MG63 (cell line): ENCODE results near the gene ABHD15. TPM values are rescaled to one million over a fixed set of nuclear protein-coding genes. Genes with fewer than 3 reads are reported as not detected.
"Not testable (repeated sequence)": the region's sequence is repeated elsewhere in the genome, so short reads cannot be mapped to it uniquely, and the experiment has no call there.

Experiments
- DNase-seq: peaks from one replicate; pipeline ENCODE4 v3.0.0-alpha.2; 2020
- H3K27me3 ChIP-seq: fragments of 250-450 bp; sonication (Bioruptor Pico); 2 replicates; pipeline ENCODE4 v1.5.1; 2020; ENCODE audit warnings: mild to moderate bottlenecking, moderate library complexity
- H3K36me3 ChIP-seq: fragments of 250-450 bp; sonication (Bioruptor Pico); 2 replicates; pipeline ENCODE4 v1.5.1; 2020; ENCODE audit warnings: mild to moderate bottlenecking, moderate library complexity
- H3K4me3 ChIP-seq: fragments of 250-450 bp; sonication (Bioruptor Pico); 2 replicates; pipeline ENCODE4 v1.5.1; 2020; ENCODE audit warnings: mild to moderate bottlenecking, moderate library complexity
- H3K9me3 ChIP-seq: fragments of 250-450 bp; sonication (Bioruptor Pico); 2 replicates; pipeline ENCODE4 v1.5.1; 2020; ENCODE audit warnings: mild to moderate bottlenecking, moderate library complexity
- total RNA-seq: library from RNA; depleted of rRNA; stranded (reverse); fragments of >200 nt; shearing (Covaris generic); gene quantifications from 2 replicates; pipeline ENCODE4 v1.2.3, GENCODE V29; 2014; ENCODE audit warnings: low replicate concordance

Gene ABHD15
- total RNA-seq, 1 experiment from 2014 or later, result 8.9 TPM

DNA sequence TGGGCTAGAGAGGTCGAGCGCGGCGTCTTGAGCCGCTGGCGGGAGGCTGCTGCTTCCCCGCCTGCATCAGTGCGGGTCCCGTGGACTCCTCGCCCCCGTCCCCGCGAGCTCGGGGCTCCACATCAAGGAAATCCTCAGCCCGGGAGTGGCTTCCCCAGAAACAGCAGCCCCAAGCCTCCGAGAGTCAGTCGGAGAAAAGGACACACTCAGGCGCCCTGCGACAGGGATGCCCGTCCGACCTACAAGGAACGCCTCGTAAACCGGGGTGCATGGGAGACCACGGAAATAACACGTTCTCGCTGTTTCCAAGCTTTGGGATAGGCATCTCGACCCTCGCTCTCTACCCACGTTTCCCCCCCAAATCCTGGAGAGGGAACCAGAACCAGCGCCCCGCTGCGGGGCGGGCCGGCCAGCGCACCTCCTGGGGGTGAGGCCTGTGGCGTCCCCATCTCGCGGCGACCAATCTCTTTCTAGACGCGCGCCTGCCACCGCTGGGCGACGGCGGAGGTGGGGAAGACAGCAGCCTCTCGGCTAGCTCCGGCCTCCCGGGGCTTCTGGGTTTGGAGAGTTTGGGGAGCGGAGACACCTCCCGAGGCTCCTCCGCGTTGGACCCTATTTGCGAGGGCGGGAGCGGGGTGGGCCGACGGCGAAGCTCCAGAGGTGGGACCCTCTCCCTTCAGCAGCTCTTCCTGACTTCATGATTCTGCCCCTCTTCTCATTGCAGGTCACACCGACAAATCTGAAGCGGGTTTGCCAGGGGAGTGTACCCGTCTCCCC lies 905 bp upstream of the ABHD15 start:
- no peaks in the 10 kb centered on the region for H3K27me3 ChIP-seq
- H3K4me3 ChIP-seq, result peak overlapping the region; percentile 64
- H3K36me3 ChIP-seq, result no peaks in the 10 kb centered on the region
- peak; percentile 67 for DNase-seq
- no peaks in the 10 kb centered on the region for H3K9me3 ChIP-seq

DNA sequence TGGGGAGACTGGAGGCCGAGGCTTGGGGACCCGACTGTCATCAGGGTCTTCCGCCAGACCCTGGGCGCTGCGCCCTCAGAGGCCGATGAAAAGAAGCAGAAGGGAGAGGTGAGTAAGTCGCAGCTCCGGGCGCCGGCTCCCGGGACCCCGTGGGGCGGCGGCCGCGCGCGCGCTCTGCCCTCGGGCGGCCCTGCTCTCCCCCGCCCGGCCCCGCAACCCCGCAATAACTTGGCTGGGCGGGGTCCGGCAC lies 392 bp upstream of the ABHD15 start:
- Histone ChIP-seq H3K27me3 (no peaks in the 10 kb centered on the region), H3K4me3 (peak overlapping the region; percentile 64), H3K9me3 (no peaks in the 10 kb centered on the region), H3K36me3 (no peaks in the 10 kb centered on the region)
- peak; percentile 41 for DNase-seq

DNA sequence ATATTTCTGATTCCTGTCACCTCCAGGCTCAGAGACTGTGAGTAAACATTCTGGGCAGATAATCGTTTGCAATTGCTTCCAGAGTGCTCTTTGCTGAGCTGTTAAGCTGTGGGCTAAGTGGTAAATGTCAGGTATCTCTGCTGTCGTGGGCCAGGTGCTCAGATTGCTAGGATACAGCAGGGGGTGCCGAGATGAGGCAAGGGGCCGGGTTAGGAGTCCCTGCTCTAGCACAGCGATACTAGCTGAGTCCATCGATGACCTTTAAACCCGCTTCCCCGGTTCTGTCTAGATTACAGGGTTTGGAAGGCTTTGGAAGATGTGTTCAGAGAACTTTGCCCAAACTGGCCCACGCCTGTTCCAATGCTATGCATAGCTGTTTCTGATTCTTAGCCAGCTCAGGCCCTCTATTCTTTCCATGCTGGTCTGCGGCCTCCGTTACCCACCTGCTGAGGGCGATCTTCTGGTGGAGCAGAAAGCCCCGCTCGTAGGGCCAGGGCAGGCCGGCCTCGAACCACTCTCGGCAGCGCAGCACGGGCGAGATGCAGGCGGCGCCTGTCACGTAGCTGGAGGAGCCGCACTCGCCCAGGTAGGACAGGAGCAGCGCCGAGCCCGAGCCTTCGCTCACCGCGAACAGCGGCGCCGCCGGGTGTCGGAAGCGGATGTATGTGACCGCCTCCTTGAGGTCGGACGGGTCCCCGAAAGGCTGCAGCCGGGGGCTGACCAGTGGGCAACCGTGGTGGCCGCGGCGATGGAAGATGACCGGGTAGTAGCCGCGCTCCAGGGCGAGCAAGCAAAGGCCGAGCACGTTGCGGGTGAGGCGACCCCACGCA lies 979 bp downstream of the ABHD15 start:
- H3K9me3 ChIP-seq, result no peaks in the 10 kb centered on the region
- no peak for DNase-seq
- H3K4me3 ChIP-seq, result peak overlapping the region; percentile 64
- H3K36me3 ChIP-seq, result no peaks in the 10 kb centered on the region
- no peaks in the 10 kb centered on the region for H3K27me3 ChIP-seq

DNA sequence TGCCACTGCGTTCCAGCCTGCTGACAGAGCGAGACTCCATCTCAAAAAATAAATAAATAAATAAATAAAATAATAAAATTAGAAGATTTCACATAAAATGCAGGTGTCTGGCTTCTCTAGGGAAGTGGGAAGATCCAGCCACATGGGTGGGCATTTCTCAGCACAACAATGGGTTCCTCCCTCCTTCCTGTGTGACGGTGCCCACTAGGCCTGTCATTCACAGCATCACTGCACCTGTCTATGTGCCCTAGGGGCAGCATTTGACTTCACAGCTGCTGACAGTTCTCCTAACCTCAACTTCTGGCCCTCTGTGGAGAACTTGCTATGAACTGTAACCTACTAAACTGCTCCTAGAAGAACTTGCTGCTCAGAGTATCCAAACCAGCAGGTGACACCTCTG lies 3.0 kb downstream of the ABHD15 start:
- H3K9me3 ChIP-seq, result no peaks in the 10 kb centered on the region
- no peak overlapping the region for H3K4me3 ChIP-seq
- H3K27me3 ChIP-seq, result no peaks in the 10 kb centered on the region
- no peaks in the 10 kb centered on the region for H3K36me3 ChIP-seq
- no peak for DNase-seq

DNA sequence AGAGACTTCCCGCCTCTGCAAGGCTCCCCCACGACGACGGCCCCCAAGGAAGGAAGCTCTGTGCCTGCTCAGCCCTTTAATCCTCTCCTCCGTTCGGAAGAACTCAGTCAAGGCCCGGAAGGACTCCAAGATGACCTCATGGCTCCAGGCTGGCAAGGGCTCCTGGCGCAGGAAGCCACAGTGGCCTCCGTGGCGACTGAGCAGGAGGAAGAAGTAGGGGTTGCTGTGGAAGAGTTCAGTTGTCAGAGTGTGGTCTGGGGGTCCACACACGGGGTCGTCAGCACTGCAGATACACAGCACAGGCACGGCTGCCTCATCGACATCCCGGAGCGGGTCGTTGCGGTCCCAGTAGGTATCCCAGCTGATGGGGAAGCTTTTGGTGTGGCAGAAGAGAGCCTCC lies 4.2 kb downstream of the ABHD15 start:
- no peaks in the 10 kb centered on the region for H3K36me3 ChIP-seq
- no peaks in the 10 kb centered on the region for H3K9me3 ChIP-seq
- no peaks in the 10 kb centered on the region for H3K27me3 ChIP-seq
- no peak overlapping the region for H3K4me3 ChIP-seq
- no peak for DNase-seq

DNA sequence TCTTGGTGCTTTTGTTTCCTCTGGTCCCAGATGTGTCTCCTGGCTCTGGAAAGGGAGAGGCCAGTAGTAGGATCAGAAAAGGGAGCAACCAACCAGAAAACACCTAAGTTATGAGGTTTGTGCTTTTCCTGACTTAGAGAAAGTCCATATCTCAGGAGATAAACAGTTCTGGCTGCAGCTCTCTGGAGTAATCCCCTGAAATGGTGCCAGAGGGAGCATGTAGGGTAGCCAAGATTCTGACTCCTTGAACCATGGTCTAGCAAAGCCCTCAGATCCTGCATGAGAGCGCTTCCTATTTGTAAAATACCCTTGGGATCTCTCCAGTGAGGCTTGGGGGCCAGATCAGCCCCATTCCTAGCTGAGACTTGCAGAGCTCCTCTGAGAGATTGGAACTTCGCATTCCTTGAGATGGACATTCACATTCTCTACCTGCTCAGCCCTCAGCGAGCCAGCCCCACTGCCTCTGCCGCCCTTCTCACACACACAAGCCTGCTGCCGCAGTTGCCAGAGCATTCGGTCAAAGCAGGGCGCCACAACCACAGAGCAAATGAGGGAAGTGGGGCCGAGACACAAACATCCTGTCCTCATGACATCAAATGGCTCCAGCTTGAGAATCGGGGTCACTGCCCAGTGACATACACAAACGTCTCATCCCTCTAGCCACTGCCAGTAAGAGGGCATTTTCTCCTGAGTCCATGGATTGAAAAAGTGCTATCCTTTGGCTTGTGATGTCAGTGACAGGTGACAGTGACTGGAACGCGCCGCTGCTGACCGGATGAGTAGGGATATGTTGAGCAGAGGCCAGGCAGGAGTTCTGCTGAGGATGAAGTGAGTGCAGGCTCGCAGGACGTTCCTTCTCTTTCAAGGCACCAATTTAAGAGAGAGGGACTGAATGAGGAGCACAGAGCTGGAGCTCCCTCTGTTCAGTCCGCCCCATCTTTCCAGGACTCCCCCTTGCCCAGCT lies 5.0 kb downstream of the ABHD15 start:
- Histone ChIP-seq H3K4me3 (no peak overlapping the region), H3K36me3 (no peaks in the 10 kb centered on the region), H3K27me3 (no peaks in the 10 kb centered on the region), H3K9me3 (no peaks in the 10 kb centered on the region)
- DNase-seq, result no peak

DNA sequence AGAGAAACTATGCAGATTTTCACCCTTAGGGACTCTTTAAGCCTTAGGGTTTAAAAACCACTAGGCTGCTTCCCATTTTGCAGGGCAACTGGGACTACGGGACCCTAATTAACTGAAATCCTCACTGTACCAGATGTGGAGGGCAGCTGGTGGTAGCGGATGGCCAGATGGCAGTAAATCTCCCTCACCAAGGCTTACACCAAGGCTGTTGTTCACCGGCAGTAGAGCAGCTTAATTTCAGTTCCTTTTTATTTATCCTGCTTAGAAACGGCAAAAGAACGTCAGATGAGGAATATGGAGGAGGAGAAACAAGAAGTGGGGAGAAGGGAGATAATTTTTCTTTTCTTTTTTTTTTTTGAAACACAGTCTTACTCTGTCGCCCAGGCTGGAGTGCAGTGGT lies 6.5 kb downstream of the ABHD15 start:
- H3K4me3 ChIP-seq, result no peak overlapping the region
- DNase-seq, result no peak
- no peaks in the 10 kb centered on the region for H3K27me3 ChIP-seq
- no peaks in the 10 kb centered on the region for H3K9me3 ChIP-seq
- no peaks in the 10 kb centered on the region for H3K36me3 ChIP-seq

DNA sequence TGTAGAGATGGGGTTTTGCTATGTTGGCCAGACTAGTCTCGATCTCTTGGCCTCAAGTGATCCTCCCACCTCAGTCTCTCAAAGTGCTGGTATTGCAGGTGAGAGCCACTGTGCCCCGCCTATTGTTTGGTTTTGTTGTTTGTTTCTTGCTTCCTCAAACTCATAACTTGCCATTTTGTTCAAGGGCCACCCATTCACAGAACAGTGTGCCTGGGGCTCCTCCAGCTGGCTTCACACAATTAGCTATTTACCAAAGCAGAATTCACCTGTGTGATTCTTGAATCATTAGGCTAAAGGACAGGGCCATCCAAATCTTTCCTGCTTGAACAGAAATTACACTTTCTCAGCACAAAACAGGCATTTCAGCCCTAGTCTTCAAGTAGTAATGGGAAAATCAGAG lies 7.2 kb downstream of the ABHD15 start:
- no peak for DNase-seq
- Histone ChIP-seq H3K36me3 (no peaks in the 10 kb centered on the region), H3K4me3 (no peak overlapping the region), H3K9me3 (no peaks in the 10 kb centered on the region), H3K27me3 (no peaks in the 10 kb centered on the region)

DNA sequence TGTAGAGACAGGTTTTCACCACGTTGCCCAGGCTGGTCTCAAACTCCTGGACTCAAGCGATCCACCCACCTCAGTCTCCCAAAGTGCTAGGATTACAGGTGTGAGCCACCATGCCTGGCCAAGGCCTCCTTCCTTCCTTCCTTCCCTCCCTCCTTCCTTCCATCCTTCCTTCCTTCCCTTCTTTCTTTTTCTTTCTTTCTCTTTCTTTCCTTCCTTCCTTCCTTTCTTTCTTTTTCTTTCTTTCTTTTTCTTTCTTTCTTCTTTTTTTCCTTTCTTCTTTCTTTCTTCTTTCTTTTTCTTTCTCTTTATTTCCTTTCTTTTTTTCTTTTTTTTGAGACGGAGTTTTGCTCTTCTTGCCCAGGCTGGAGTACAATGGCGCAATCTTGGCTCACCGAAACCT lies 8.7 kb downstream of the ABHD15 start:
- H3K9me3 ChIP-seq, H3K4me3 ChIP-seq, DNase-seq, H3K36me3 ChIP-seq, H3K27me3 ChIP-seq: not testable (repeated sequence)

DNA sequence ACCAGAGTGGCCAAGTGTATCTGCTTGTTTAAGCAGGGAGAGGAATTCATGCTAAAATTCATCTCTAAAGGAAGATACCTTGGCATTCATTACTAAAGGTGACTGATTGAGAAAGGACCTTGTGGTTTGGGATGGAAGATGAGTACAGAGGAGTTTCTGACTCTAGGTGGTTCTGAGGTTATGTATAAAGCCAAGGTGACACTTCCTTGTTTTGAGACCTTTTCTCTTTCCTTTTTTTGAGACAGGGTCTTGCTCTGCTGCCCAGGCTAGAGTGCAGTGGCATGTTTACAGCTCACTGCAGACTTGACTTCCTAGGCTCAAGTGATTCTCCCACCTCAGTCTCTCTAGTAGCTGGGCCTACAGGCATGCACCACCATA lies 9.1 kb downstream of the ABHD15 start:
- no peaks in the 10 kb centered on the region for H3K27me3 ChIP-seq
- no peak overlapping the region for H3K4me3 ChIP-seq
- H3K9me3 ChIP-seq, result no peaks in the 10 kb centered on the region
- H3K36me3 ChIP-seq, result no peaks in the 10 kb centered on the region
- no peak for DNase-seq

DNA sequence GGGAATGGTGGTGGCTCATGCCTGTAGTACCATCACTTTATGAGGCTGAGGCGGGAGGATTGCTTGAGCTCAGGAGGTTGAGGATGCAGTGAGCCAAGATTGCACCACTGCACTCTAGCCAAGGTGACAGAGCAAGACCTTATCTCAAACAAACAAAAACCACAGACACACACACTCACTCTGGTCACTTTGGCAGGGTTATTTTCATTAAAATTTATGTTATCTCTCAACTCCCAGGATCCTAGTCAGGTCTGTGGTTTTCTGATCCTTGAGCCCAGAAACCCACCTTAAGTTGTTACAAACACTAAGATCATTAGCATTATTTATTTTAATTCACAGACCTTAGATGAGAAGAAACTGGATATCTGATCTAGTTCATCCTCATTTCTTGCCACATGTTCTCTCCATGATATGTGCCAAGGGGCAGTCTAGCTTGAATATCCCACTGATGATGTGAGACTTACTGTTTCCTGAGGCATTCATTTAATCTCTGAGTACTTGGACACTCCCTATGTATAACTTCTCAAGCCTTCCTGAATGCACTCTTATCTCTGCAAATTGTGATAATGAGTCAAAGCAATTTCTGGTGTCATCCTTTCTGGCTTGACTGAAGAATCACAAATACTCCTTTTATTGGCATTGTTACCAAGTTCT lies 9.6 kb downstream of the ABHD15 start:
- peak; percentile 55 for DNase-seq

DNA sequence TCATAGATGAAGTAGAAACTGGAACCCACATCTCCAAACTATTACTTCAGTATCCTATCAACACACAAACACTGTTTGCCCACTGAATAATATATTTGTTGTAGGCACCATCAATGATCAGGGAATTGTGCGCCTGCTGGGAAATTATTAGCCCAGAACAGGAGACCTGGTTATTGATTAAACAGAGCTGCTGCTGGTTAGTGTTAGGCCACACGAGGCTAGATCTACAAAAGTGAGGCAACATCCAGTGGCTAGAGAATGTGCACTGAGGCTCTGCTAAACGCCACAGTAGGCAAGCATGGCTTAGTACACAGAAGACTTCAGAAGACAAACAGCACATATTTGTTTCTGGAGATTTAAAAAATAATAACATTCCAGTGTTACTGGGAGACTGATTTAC lies 11.0 kb downstream of the ABHD15 start:
- Histone ChIP-seq H3K4me3 (no peak overlapping the region), H3K36me3 (peaks cover 2% of the 10 kb centered on the region; the same call in 1 of the 2 replicates), H3K9me3 (no peaks in the 10 kb centered on the region), H3K27me3 (no peaks in the 10 kb centered on the region)
- no peak for DNase-seq

More for the DNA sequence above, 9.6 kb downstream of the ABHD15 start:
- Histone ChIP-seq H3K9me3 (no peaks in the 10 kb centered on the region), H3K36me3 (no peaks in the 10 kb centered on the region), H3K27me3 (no peaks in the 10 kb centered on the region), H3K4me3 (no peak overlapping the region)

DNA sequence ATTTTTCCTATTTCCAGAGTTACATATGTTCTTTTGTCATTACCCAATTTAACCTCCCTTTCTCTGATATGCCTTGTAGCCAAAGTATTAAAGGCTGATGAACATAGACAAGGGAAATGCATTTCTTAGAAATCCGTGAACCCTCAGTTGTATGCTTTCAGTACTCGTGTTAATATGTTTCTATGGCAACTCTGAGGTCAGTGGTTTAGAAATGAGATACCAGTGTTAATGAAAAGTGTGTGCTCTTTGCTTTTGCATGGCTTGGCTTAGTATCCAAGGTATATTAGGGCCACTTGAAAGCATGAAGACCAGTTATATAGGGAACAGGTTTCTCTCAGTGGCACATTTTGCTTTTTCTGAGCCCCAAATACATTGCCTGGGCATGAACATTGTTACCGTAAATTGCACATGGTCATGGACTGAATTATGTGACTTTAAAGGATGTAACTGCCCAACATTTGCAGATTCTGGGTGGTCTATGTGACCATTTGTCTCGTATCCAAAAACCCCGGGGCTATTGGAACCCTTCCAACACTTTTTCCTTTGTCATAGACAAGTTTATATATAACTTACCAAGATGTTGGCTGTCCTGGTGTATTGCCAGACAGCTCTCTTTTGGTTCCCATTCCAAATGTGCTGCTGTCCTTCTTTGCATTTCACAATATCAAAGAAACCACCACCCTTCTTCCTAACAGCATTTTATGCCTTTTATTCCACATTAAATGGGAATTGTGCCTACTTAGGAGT lies 17.5 kb downstream of the ABHD15 start:
- H3K9me3 ChIP-seq, result no peaks in the 10 kb centered on the region
- DNase-seq, result no peak
- H3K36me3 ChIP-seq, result peaks cover 14% of the 10 kb centered on the region
- H3K4me3 ChIP-seq, result no peak overlapping the region
- no peaks in the 10 kb centered on the region for H3K27me3 ChIP-seq

DNA sequence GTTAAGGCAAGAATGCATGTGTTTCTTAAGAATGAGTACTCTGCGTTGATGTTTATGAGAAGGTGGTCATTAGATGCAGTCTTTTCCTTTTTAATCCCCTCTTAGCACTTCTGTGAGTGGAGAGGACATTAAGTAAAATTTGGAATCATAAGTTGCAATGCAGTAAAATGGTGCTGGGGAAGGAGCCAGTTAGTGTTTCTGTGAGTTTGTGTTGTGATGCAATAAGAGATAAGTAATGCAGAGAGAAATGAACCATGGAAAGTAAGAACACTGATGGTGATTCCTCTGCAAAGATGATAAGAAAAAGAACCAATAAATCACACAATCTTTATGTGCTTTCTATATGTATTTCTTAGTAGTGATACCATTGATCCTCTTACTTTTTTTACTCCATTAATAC lies 20.0 kb downstream of the ABHD15 start:
- DNase-seq, result no peak
- H3K36me3 ChIP-seq, result peaks cover 39% of the 10 kb centered on the region

DNA sequence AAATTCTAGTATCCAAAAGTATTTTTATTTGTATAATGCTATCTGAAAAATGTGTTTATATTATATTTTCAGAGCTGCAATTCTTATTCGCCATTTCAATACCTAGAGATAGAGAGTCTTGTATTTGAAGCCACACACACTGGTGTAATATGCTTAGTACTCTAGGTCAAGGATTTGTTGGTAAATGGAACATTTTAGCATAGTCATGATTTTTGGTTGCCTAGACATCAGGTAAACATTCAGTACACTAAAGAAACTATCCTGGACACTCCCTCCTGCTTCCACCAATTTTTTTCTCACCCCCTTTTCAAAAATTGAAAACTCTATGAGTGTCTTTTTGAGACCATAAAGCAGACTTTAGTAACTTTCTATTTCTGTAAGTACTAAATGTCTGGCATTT lies 20.8 kb downstream of the ABHD15 start:
- Histone ChIP-seq H3K27me3 (no peaks in the 10 kb centered on the region), H3K36me3 (peaks cover 41% of the 10 kb centered on the region), H3K9me3 (no peaks in the 10 kb centered on the region), H3K4me3 (no peak overlapping the region)
- DNase-seq, result no peak

More for the DNA sequence above, 20.0 kb downstream of the ABHD15 start:
- Histone ChIP-seq H3K27me3 (no peaks in the 10 kb centered on the region), H3K9me3 (no peaks in the 10 kb centered on the region), H3K4me3 (no peak overlapping the region)

DNA sequence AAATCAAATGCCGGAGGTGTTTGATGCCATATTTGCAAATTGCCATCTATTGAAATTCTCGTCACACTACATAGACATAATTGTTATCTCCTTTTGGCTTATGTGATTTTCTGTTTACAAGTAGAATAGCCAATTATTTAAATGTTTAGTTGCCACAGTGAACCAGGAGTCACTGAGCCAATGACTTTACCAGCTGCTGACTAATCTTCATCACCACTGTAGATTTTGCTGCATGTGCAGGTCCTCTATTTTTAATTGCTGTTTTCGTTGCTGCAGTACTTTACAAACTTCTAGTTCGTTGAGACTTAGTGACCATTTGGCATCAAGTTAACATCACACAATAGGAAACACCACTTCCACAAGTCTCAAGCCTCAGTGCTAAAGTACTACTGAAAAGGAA lies 22.8 kb downstream of the ABHD15 start:
- DNase-seq, result no peak
- peaks cover 57% of the 10 kb centered on the region for H3K36me3 ChIP-seq

More for the DNA sequence above, 22.8 kb downstream of the ABHD15 start:
- Histone ChIP-seq H3K27me3 (no peaks in the 10 kb centered on the region), H3K4me3 (no peak overlapping the region), H3K9me3 (no peaks in the 10 kb centered on the region)
